Measurements from ENCODE around the gene CCN5. TPM values are rescaled to one million over a fixed set of nuclear protein-coding genes. Genes with fewer than 3 reads are reported as not detected.
A peak's percentile ranks its signal among the peaks of the same experiment; 100 is the strongest.

CCN5 gene
- total and polyA plus RNA-seq, 2 of the 13 experiments (the other 11 are each of a cell fraction or from before 2014, with no cell fraction given), result 0.12 TPM; not detected in 1

DNA sequence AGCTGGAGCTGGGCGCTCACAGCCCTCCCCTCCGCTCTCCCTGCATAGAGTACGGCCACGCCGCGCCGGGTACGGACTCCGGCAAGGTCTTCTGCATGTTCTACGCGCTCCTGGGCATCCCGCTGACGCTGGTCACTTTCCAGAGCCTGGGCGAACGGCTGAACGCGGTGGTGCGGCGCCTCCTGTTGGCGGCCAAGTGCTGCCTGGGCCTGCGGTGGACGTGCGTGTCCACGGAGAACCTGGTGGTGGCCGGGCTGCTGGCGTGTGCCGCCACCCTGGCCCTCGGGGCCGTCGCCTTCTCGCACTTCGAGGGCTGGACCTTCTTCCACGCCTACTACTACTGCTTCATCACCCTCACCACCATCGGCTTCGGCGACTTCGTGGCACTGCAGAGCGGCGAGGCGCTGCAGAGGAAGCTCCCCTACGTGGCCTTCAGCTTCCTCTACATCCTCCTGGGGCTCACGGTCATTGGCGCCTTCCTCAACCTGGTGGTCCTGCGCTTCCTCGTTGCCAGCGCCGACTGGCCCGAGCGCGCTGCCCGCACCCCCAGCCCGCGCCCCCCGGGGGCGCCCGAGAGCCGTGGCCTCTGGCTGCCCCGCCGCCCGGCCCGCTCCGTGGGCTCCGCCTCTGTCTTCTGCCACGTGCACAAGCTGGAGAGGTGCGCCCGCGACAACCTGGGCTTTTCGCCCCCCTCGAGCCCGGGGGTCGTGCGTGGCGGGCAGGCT is 35.1 kb downstream of the CCN5 start (continued):
- TF ChIP-seq, protein P1, sequence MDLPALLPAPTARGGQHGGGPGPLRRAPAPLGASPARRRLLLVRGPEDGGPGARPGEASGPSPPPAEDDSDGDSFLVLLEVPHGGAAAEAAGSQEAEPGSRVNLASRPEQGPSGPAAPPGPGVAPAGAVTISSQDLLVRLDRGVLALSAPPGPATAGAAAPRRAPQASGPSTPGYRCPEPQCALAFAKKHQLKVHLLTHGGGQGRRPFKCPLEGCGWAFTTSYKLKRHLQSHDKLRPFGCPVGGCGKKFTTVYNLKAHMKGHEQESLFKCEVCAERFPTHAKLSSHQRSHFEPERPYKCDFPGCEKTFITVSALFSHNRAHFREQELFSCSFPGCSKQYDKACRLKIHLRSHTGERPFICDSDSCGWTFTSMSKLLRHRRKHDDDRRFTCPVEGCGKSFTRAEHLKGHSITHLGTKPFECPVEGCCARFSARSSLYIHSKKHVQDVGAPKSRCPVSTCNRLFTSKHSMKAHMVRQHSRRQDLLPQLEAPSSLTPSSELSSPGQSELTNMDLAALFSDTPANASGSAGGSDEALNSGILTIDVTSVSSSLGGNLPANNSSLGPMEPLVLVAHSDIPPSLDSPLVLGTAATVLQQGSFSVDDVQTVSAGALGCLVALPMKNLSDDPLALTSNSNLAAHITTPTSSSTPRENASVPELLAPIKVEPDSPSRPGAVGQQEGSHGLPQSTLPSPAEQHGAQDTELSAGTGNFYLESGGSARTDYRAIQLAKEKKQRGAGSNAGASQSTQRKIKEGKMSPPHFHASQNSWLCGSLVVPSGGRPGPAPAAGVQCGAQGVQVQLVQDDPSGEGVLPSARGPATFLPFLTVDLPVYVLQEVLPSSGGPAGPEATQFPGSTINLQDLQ (CRISPR knock-in tag; IDR thresholded peaks at IDR 0.05), result no peak
- TF ChIP-seq SOX5 (CRISPR knock-in tag; IDR thresholded peaks at IDR 0.05; ENCODE audit: borderline replicate concordance), result no peak
- TF ChIP-seq ZNF629 (CRISPR knock-in tag; conservative IDR thresholded peaks at IDR 0.05), result no peak
- TF ChIP-seq, protein P2, sequence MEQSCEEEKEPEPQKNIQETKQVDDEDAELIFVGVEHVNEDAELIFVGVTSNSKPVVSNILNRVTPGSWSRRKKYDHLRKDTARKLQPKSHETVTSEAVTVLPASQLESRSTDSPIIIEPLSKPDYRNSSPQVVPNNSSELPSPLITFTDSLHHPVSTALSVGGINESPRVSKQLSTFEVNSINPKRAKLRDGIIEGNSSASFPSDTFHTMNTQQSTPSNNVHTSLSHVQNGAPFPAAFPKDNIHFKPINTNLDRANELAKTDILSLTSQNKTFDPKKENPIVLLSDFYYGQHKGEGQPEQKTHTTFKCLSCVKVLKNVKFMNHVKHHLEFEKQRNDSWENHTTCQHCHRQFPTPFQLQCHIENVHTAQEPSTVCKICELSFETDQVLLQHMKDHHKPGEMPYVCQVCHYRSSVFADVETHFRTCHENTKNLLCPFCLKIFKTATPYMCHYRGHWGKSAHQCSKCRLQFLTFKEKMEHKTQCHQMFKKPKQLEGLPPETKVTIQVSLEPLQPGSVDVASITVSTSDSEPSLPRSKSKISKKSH (CRISPR knock-in tag; IDR thresholded peaks at IDR 0.05; ENCODE audit: borderline replicate concordance), result no peak
- no peak for TF ChIP-seq CEBPB (IDR thresholded peaks at IDR 0.05; ENCODE audit: borderline replicate concordance, low read depth, low read length)
- TF ChIP-seq ZNF761 (CRISPR knock-in tag; conservative IDR thresholded peaks at IDR 0.05), result no peak
- TF ChIP-seq, protein P3, sequence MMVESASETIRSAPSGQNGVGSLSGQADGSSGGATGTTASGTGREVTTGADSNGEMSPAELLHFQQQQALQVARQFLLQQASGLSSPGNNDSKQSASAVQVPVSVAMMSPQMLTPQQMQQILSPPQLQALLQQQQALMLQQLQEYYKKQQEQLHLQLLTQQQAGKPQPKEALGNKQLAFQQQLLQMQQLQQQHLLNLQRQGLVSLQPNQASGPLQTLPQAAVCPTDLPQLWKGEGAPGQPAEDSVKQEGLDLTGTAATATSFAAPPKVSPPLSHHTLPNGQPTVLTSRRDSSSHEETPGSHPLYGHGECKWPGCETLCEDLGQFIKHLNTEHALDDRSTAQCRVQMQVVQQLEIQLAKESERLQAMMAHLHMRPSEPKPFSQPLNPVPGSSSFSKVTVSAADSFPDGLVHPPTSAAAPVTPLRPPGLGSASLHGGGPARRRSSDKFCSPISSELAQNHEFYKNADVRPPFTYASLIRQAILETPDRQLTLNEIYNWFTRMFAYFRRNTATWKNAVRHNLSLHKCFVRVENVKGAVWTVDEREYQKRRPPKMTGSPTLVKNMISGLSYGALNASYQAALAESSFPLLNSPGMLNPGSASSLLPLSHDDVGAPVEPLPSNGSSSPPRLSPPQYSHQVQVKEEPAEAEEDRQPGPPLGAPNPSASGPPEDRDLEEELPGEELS (CRISPR knock-in tag; IDR thresholded peaks at IDR 0.05), result no peak
- no peak for TF ChIP-seq RFX5 (IDR thresholded peaks at IDR 0.05; ENCODE audit: low read depth, low read length)
- TF ChIP-seq, protein P4, sequence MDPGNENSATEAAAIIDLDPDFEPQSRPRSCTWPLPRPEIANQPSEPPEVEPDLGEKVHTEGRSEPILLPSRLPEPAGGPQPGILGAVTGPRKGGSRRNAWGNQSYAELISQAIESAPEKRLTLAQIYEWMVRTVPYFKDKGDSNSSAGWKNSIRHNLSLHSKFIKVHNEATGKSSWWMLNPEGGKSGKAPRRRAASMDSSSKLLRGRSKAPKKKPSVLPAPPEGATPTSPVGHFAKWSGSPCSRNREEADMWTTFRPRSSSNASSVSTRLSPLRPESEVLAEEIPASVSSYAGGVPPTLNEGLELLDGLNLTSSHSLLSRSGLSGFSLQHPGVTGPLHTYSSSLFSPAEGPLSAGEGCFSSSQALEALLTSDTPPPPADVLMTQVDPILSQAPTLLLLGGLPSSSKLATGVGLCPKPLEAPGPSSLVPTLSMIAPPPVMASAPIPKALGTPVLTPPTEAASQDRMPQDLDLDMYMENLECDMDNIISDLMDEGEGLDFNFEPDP (CRISPR knock-in tag; conservative IDR thresholded peaks at IDR 0.05), result no peak
- TF ChIP-seq ZNF558 (CRISPR knock-in tag; IDR thresholded peaks at IDR 0.05; ENCODE audit: borderline replicate concordance), result no peak
- TF ChIP-seq ZNF282 (IDR thresholded peaks at IDR 0.05; ENCODE audit: partially characterized antibody), result no peak
- 0 out of 2 replicates have a peak, but pooled peaks have one; percentile 23 for TF ChIP-seq TAF1 (CRISPR knock-in tag; IDR thresholded peaks at IDR 0.05)
- TF ChIP-seq, protein P5, sequence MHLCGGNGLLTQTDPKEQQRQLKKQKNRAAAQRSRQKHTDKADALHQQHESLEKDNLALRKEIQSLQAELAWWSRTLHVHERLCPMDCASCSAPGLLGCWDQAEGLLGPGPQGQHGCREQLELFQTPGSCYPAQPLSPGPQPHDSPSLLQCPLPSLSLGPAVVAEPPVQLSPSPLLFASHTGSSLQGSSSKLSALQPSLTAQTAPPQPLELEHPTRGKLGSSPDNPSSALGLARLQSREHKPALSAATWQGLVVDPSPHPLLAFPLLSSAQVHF (CRISPR knock-in tag; IDR thresholded peaks at IDR 0.05), result no peak
- peak; percentile 73; the same call in 1 of the 2 replicates for TF ChIP-seq ZNF547 (CRISPR knock-in tag; IDR thresholded peaks at IDR 0.05)
- TF ChIP-seq, protein P6, sequence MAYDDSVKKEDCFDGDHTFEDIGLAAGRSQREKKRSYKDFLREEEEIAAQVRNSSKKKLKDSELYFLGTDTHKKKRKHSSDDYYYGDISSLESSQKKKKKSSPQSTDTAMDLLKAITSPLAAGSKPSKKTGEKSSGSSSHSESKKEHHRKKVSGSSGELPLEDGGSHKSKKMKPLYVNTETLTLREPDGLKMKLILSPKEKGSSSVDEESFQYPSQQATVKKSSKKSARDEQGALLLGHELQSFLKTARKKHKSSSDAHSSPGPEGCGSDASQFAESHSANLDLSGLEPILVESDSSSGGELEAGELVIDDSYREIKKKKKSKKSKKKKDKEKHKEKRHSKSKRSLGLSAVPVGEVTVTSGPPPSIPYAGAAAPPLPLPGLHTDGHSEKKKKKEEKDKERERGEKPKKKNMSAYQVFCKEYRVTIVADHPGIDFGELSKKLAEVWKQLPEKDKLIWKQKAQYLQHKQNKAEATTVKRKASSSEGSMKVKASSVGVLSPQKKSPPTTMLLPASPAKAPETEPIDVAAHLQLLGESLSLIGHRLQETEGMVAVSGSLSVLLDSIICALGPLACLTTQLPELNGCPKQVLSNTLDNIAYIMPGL (CRISPR knock-in tag; IDR thresholded peaks at IDR 0.05; ENCODE audit: borderline replicate concordance in 1 of 2, low read depth in 1 of 2), result peak; percentile 24 to 47; a peak in 1 of 4 replicates
- no peak for TF ChIP-seq ZBTB38 (CRISPR knock-in tag; IDR thresholded peaks at IDR 0.05)
- TF ChIP-seq MED8 (CRISPR knock-in tag; IDR thresholded peaks at IDR 0.05; ENCODE audit: insufficient replicate concordance), result no peak
- no peak for TF ChIP-seq ZNF589 (CRISPR knock-in tag; conservative IDR thresholded peaks at IDR 0.05)
